Mucosa of descending colon (tissue), 3 donors: ENCODE data around the gene PRICKLE4. TPM values are rescaled to one million over a fixed set of nuclear protein-coding genes. Genes with fewer than 3 reads are reported as not detected.

ENCODE experiments used
- ATAC-seq: fragments of 200-7000 bp; cut with Tn5 transposase; one replicate; pipeline ENCODE4 v1.9.1; 2020; ENCODE audit warnings: mild to moderate bottlenecking, moderate library complexity
- DNase-seq, 3 donors: peaks; one replicate each; pipeline ENCODE4 v3.0.0-alpha.2; 2020
- H3K36me3 ChIP-seq: fragments of 200-600 bp; one replicate; pipeline ENCODE4 v1.8.0; 2021; ENCODE audit warnings: low read depth, mild to moderate bottlenecking
- H3K4me1 ChIP-seq: fragments of 200-600 bp; one replicate; pipeline ENCODE4 v1.8.0; 2021; ENCODE audit warnings: low read depth, mild to moderate bottlenecking
- H3K4me3 ChIP-seq: fragments of 200-600 bp; one replicate; pipeline ENCODE4 v1.8.0; 2021; ENCODE audit warnings: mild to moderate bottlenecking
- H3K9me3 ChIP-seq: fragments of 200-600 bp; one replicate; pipeline ENCODE4 v1.8.0; 2021; ENCODE audit warnings: mild to moderate bottlenecking
- intact Hi-C, 2 donors: fragments of 100-400 bp; cut with DNase I in 1 of 2; cut with micrococcal nuclease in 1 of 2; formaldehyde crosslinking; loops; one replicate each; pipeline versions ENCODE4 v1.11.0 to v1.11.1; 2022; cut with DNase I, micrococcal nuclease
- total RNA-seq, 3 donors: library from RNA; stranded (reverse); fragmentation: NEBNext Ultra II Directional in 2 of 3; extraction: Animal tissue kit (Norgen Biotek cat#: 25700) in 2 of 3; gene quantifications; one replicate each; pipeline versions ENCODE4 v1.2.1 to v1.2.4, GENCODE V29; 2021 to 2023
- TF ChIP-seq, protein P1 (sequence below): fragments of 200-600 bp; IDR thresholded peaks from one replicate; pipeline ENCODE4 v1.8.0; 2022; ENCODE audit warnings: antibody characterized with exemption, mild to moderate bottlenecking
- donor health status: DM: no; HTN: no; CAD: no; lungs with moderate emphysema.
- donor health status: DM: no; HTN: no; CAD: no.
- donor health status: DM: no; HTN: yes; CAD: no.

PRICKLE4 gene
- total RNA-seq, 3 donors from 2014 or later, result 2.7 to 6.7 (median 6.1) TPM

DNA sequence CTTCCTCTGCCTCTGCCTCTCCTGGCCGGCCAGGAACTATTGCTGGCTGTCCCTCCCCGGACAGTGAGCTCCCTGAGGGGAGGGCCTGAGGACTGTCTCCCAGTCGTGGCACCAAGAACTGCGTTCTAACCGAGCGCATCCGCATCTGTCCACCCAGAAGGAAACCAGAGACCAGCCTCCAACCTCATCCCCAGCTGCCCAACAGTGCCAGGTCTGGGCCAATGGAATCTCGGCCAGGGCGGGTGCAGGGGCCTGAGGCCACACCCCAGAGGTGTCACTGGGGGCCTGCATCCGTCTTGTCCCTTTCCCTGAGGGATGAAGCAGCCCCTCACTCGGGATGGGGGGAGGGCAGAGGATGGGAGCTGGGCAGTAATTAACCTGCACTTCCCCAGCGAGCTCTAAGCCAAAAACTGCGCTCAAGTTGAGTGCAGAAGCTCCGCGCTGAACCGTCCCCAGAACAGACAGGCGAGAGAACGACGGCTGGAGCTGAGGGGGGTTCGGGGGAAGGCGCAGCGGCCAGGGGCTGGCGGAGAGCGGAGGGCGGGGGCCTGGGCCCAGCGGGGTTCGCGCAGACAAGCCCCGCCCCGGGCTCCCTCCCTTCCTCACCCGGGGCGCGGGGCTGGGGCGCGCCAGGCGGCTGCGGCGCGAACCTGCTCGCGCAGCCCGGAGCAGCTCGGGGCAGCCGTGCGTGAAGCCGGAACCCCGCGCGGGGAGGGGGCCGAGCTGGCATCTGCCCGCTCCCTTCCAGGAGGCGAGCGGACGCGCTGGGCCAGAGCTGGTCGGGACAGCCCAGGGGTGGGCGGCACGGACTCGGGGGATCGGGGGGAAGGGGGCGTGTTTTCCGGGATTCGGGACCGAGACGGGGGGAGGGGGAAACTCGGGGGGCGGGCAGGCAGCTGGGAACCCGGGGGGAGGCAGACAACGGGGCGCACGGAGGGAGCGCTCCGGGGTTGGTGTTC lies 46.6 kb upstream of the PRICKLE4 start:
- DNase-seq, result peak; percentile 75 to 88 (median 83)
- Histone ChIP-seq H3K4me1 (peaks cover 34% of the 10 kb centered on the region), H3K4me3 (peak overlapping the region; percentile 94), H3K9me3 (no peaks in the 10 kb centered on the region), H3K36me3 (no peaks in the 10 kb centered on the region)
- TF ChIP-seq, protein P1, sequence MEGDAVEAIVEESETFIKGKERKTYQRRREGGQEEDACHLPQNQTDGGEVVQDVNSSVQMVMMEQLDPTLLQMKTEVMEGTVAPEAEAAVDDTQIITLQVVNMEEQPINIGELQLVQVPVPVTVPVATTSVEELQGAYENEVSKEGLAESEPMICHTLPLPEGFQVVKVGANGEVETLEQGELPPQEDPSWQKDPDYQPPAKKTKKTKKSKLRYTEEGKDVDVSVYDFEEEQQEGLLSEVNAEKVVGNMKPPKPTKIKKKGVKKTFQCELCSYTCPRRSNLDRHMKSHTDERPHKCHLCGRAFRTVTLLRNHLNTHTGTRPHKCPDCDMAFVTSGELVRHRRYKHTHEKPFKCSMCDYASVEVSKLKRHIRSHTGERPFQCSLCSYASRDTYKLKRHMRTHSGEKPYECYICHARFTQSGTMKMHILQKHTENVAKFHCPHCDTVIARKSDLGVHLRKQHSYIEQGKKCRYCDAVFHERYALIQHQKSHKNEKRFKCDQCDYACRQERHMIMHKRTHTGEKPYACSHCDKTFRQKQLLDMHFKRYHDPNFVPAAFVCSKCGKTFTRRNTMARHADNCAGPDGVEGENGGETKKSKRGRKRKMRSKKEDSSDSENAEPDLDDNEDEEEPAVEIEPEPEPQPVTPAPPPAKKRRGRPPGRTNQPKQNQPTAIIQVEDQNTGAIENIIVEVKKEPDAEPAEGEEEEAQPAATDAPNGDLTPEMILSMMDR, result no peak
- peak; percentile 73 for ATAC-seq
- intact Hi-C loops, result no loop called here

DNA sequence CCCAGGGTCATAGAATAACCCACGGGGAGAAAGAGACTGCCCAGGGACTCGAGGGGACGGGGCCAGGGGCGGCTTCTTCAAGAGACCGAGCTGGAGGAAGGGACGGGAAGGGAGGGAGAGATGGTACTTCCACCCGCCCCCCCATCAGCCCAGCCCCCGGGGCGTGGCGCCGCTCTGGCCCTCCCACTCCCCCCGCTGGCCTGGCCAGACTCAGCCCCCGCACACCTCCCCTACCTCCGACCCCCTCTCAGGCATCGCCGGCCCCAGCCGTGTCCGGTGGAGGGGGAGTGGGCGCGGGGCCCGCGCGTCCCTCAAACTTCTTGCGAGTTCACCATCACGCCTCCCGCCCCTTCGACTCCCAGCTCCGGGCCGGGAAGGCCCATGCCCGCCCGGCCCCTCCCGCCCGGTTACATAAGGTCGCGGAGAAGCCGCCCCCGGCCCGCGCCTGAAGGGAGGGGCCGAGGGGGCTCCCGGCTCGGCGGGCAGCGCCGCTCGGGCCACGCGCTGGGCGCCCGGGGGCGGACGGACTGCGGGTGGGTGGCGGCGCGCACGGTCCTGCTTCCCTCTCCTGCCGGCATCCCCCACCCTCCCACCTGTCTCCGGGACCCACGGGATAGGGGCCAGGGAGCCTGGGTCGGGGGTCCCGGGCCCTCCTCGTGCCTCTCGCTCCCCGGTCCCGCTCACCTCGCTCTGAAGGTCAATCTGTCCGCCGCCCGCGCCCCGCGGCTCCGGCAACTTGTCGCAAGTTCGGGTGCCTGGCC lies 45.7 kb upstream of the PRICKLE4 start:
- ATAC-seq (peak; percentile 76), DNase-seq (peak; percentile 89 to 91 (median 90))
- TF ChIP-seq, protein P1, result no peak
- intact Hi-C loops, result no loop called here
- peaks cover 26% of the 10 kb centered on the region for H3K4me1 ChIP-seq
- no peaks in the 10 kb centered on the region for H3K36me3 ChIP-seq
- no peaks in the 10 kb centered on the region for H3K9me3 ChIP-seq
- H3K4me3 ChIP-seq, result peak overlapping the region; percentile 94

DNA sequence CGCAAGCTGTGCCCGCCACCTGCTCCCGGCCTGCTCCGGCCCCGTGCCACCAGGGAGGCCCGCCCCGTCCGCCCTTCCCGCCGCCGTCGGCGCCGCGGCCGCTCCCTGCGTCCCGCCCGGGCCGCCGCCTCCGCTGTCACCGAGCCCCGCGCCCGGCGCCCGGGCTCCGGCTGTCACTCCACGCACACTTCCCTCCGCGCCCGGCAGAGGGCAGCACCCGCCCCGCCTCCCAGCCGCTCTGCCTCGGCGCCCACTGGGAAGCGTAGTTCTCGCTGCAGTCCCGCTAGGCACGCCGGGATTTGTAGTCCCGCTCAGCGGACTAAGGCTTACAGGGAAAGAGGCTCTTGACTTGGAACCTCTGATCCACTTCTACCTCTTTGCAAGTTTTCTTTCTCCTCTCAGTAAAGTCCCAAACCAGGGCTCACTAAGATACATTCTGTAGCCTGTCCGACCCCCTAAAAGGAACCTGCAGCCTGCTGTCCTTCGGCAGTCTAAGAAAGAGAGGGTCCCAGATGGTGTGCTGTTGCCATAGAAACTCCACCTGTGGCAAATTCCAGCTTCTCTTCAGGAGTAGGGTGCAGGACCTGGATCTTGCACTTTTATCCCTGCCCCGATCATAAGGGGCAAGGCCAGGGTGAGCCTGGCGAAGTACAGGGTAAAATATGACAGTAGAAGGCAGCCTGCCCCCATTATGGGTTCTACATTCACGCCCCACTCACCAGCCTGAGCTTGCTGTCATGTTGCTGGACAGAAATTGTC lies 45.0 kb upstream of the PRICKLE4 start, which contains the start of gene TFEB:
Gene TFEB, minus strand, starts transcription at position 182 of the 759 bp plus-strand sequence. CDS start 44,395 bp downstream, outside the sequence.
- H3K4me3 ChIP-seq, result peak within 1 kb of the TSS; percentile 94
- peak; percentile 85 for ATAC-seq
- peak; percentile 96 to 98 (median 98) for DNase-seq
- intact Hi-C loops, result no loop called here
- TF ChIP-seq, protein P1, result peak; percentile 99
- H3K4me1 ChIP-seq, result peaks cover 27% of the 10 kb centered on the region
- no peaks in the 10 kb centered on the region for H3K9me3 ChIP-seq
- H3K36me3 ChIP-seq, result no peaks in the 10 kb centered on the region

DNA sequence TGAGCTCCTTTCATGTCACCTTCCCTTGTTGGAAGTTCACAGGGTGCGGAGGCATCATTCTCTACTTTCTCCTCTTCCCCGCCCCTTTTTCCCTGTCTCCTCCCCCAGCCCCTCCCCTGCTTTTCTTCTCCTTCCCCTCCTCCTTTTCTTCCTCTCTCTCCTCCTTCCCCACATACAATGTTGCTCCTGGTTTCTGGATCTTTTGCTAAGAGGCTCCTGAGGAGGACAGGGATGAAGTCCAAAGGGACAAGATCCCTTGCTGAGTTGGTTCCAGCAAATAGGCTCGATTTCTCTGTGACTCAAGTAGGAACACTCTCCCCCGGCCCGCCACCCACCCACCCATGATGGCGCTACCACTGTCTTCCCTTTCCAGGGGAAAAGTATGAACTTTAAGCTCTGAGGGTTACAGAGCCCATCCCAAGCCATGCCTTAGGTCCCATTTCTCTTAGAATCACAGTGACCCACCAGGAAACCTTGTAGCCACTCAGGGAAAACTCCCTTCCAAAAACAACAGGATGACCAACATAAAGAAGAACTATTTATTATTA lies 44.3 kb upstream of the PRICKLE4 start:
- H3K4me3 ChIP-seq, result no peak overlapping the region
- H3K9me3 ChIP-seq, result no peaks in the 10 kb centered on the region
- ATAC-seq (no peak), DNase-seq (peak in 2 of 3 donors; percentile 25 to 54)
- intact Hi-C loops, result no loop called here
- H3K4me1 ChIP-seq, result peaks cover 25% of the 10 kb centered on the region
- TF ChIP-seq, protein P1, result no peak
- no peaks in the 10 kb centered on the region for H3K36me3 ChIP-seq
